Gastrocnemius medialis (tissue), 4 donors: ENCODE measurements around the gene GNB4. TPM values are rescaled to one million over a fixed set of nuclear protein-coding genes. Genes with fewer than 3 reads are reported as not detected.

Experiments
- ATAC-seq, 2 donors: fragments of 150-250 bp; one replicate each; pipeline ENCODE4 v1.9.1; 2016
- DNase-seq, 2 donors: peaks; one replicate each; pipeline ENCODE4 v3.0.0-alpha.2; 2019
- H3K27ac ChIP-seq, 4 donors: fragments of 200-600 bp; sonication (generic); 1 replicate in 1 of 4; 2 replicates in 3 of 4; pipeline ENCODE4 v1.5.1; 2016 to 2018; ENCODE audit warnings: mild to moderate bottlenecking in 2 of 4, moderate library complexity in 1 of 4
- H3K27me3 ChIP-seq, 3 donors: fragments of 200-600 bp; sonication (generic) in 2 of 3; 1 replicate in 1 of 3; 2 replicates in 2 of 3; pipeline versions ENCODE4 v1.5.1 to v1.6.0; 2016 to 2019; ENCODE audit warnings: mild to moderate bottlenecking in 1 of 3, moderate library complexity in 1 of 3
- H3K36me3 ChIP-seq, 2 donors: fragments of 200-600 bp; sonication (generic) in 1 of 2; one replicate each; pipeline ENCODE4 v1.5.1; 2017 to 2018
- H3K4me1 ChIP-seq, 2 donors: fragments of 200-600 bp; sonication (generic) in 1 of 2; one replicate each; pipeline ENCODE4 v1.5.1; 2016 to 2017; ENCODE audit warnings: mild to moderate bottlenecking in 2 of 2
- H3K4me3 ChIP-seq, 4 donors: fragments of 200-600 bp; sonication (generic) in 3 of 4; 1 replicate in 1 of 4; 2 replicates in 3 of 4; pipeline ENCODE4 v1.5.1; 2016 to 2019; ENCODE audit warnings: mild to moderate bottlenecking in 2 of 4
- H3K9me3 ChIP-seq, 3 donors: fragments of 200-600 bp; sonication (generic) in 2 of 3; 1 replicate in 1 of 3; 2 replicates in 2 of 3; pipeline ENCODE4 v1.5.1; 2016 to 2019
- CTCF ChIP-seq, 5 experiments: fragments of 450-650 bp in 3 of 5; fragments of 200-600 bp in 2 of 5; sonication (generic) in 2 of 5; IDR thresholded peaks in 4 of 5; conservative IDR thresholded peaks in 1 of 5; 1 replicate in 4 of 5; 2 replicates in 1 of 5; pipeline ENCODE4 v1.5.1; 2016 to 2019; ENCODE audit warnings: antibody characterized with exemption in 5 of 5, mild to moderate bottlenecking in 3 of 5, moderate library complexity in 3 of 5
- POLR2A ChIP-seq, 2 donors: fragments of 450-650 bp; IDR thresholded peaks; one replicate each; pipeline ENCODE4 v1.6.1; 2017; ENCODE audit warnings: antibody characterized with exemption in 2 of 2, mild to moderate bottlenecking in 2 of 2, moderate library complexity in 2 of 2
- in situ Hi-C, 4 donors: fragments of 200-750 bp; cut with MboI; loops; one replicate each; pipeline versions ENCODE4 v1.15.0 to v1.8.0; 2017; ENCODE audit warnings: low sequenced_read_pairs in 4 of 4
- intact Hi-C: fragments of 100-400 bp; cut with DNase I; formaldehyde crosslinking; loops from one replicate; pipeline ENCODE4 v1.15.1; 2023; ENCODE audit warnings: low total_unique reads
- total RNA-seq, 4 donors: library from RNA; depleted of rRNA; stranded (reverse); fragments of >200 nt; gene quantifications; one replicate each; pipeline versions ENCODE4 v1.1.0 to v1.2.3, GENCODE V29; 2016

The GNB4 gene
- total RNA-seq, 4 donors from 2014 or later = 3.4 to 4.9 (median 3.7) TPM

GRCh38 chr3:179464323-179465092, 13.2 kb upstream of the GNB4 start:
- DNase-seq (no peak), ATAC-seq (no peak)
- no peaks in the 10 kb centered on the region for H3K9me3 ChIP-seq
- TF ChIP-seq CTCF (IDR thresholded peaks at IDR 0.05 in 4 of 5, conservative IDR thresholded peaks at IDR 0.05 in 1 of 5) (no peak), POLR2A (IDR thresholded peaks at IDR 0.05) (no peak)
- no peaks in the 10 kb centered on the region for H3K27me3 ChIP-seq
- H3K27ac ChIP-seq = no peak overlapping the region
- in situ Hi-C loops = no loop called here
- intact Hi-C loops = no loop called here
- peaks cover 0 to 3% of the 10 kb centered on the region in 2 donors for H3K4me1 ChIP-seq
- H3K4me3 ChIP-seq = no peak overlapping the region
- H3K36me3 ChIP-seq = no peaks in the 10 kb centered on the region

- in situ Hi-C loops = no loop called here
- TF ChIP-seq POLR2A (IDR thresholded peaks at IDR 0.05) (no peak), CTCF (IDR thresholded peaks at IDR 0.05 in 4 of 5, conservative IDR thresholded peaks at IDR 0.05 in 1 of 5) (no peak)
- H3K27me3 ChIP-seq = no peaks in the 10 kb centered on the region
- H3K4me1 ChIP-seq = peaks cover 0 to 3% of the 10 kb centered on the region in 2 donors
- no peak overlapping the region for H3K4me3 ChIP-seq
- DNase-seq = no peak
- intact Hi-C loops = no loop called here
- no peak overlapping the region for H3K27ac ChIP-seq
- no peak for ATAC-seq
- no peaks in the 10 kb centered on the region for H3K36me3 ChIP-seq
- no peaks in the 10 kb centered on the region for H3K9me3 ChIP-seq
These were observed 12.0 kb upstream of the GNB4 start for GRCh38 chr3:179463319-179463718.

GRCh38 chr3:179460260-179460659, 9.0 kb upstream of the GNB4 start:
- Histone ChIP-seq H3K4me1 (peaks cover 0 to 3% of the 10 kb centered on the region in 2 donors), H3K27me3 (no peaks in the 10 kb centered on the region), H3K27ac (no peak overlapping the region), H3K9me3 (no peaks in the 10 kb centered on the region), H3K36me3 (no peaks in the 10 kb centered on the region), H3K4me3 (no peak overlapping the region)
- intact Hi-C loops (no loop called here), in situ Hi-C loops (no loop called here)
- TF ChIP-seq CTCF (IDR thresholded peaks at IDR 0.05 in 4 of 5, conservative IDR thresholded peaks at IDR 0.05 in 1 of 5) = no peak
- no peak for TF ChIP-seq POLR2A (IDR thresholded peaks at IDR 0.05)
- ATAC-seq (no peak), DNase-seq (no peak)

- no peak for ATAC-seq
- Histone ChIP-seq H3K4me1 (peaks cover 0 to 8% of the 10 kb centered on the region in 2 donors), H3K4me3 (no peak overlapping the region), H3K27ac (no peak overlapping the region), H3K36me3 (no peaks in the 10 kb centered on the region), H3K9me3 (no peaks in the 10 kb centered on the region), H3K27me3 (peaks cover 0 to 14% (median 6%) of the 10 kb centered on the region in 3 donors)
- no peak for DNase-seq
- intact Hi-C loops = no loop called here
- no peak for TF ChIP-seq POLR2A (IDR thresholded peaks at IDR 0.05)
- TF ChIP-seq CTCF (IDR thresholded peaks at IDR 0.05 in 4 of 5, conservative IDR thresholded peaks at IDR 0.05 in 1 of 5) = no peak
- in situ Hi-C loops = no loop called here
These were observed 4.7 kb upstream of the GNB4 start for GRCh38 chr3:179455954-179456353.
